ENCODE data around the gene SUCLG1.

- no peak for TF ChIP-seq CTCF (IDR thresholded peaks at IDR 0.05; ENCODE audit: low read depth, low read length)
- no peak for TF ChIP-seq EZH2phosphoT487 (IDR thresholded peaks at IDR 0.05; ENCODE audit: low read depth)
Observed at GRCh38 chr2:84460670-84461069, 1.6 kb upstream of the SUCLG1 start.
